MCF 10A (cell line): Measurements from ENCODE around the gene HSF4. TPM values are rescaled to one million over a fixed set of nuclear protein-coding genes. Genes with fewer than 3 reads are reported as not detected.

Source experiments
- BruUV-seq: library from RNA; stranded (reverse); fragments of 400-500 nt; replicated peaks from 2 replicates; lab custom pipeline; 2021; lab: Mats Ljungman, UMichigan
- CTCF ChIA-PET: fragments of 300-600 bp; sonication (Branson Sonifier 250); formaldehyde crosslinking; extraction: SDS; loops from one replicate; lab custom pipeline; 2021; ENCODE audit warnings: antibody characterized with exemption, inconsistent platforms; lab: Yijun Ruan, JAX
- POLR2A ChIA-PET: fragments of 300-600, 350-650 bp; sonication (Branson Sonifier 250); formaldehyde crosslinking; extraction: SDS; loops from one replicate; lab custom pipeline; 2020; ENCODE audit warnings: antibody characterized with exemption, inconsistent platforms; lab: Yijun Ruan, JAX
- DNase-seq: peaks from one replicate; pipeline ENCODE4 v3.0.0-alpha.2; 2018; ENCODE audit not compliant: unreplicated experiment
- H3K27ac Mint-ChIP-seq: one replicate; pipeline ENCODE4 v1.8.0; 2022; ENCODE audit warnings: mild to moderate bottlenecking, low read depth, mixed read lengths; ENCODE audit not compliant: unreplicated experiment
- H3K27me3 Mint-ChIP-seq: one replicate; pipeline ENCODE4 v1.8.0; 2022; ENCODE audit warnings: mixed read lengths; ENCODE audit not compliant: insufficient read depth, unreplicated experiment
- H3K36me3 Mint-ChIP-seq: one replicate; pipeline ENCODE4 v1.8.0; 2022; ENCODE audit warnings: mild to moderate bottlenecking, moderate library complexity, mixed read lengths; ENCODE audit not compliant: insufficient read depth, unreplicated experiment
- H3K4me1 Mint-ChIP-seq: one replicate; pipeline ENCODE4 v1.8.0; 2022; ENCODE audit warnings: mixed read lengths; ENCODE audit not compliant: insufficient read depth, unreplicated experiment
- H3K4me3 Mint-ChIP-seq: one replicate; pipeline ENCODE4 v1.8.0; 2022; ENCODE audit warnings: mild to moderate bottlenecking, moderate library complexity, mixed read lengths; ENCODE audit not compliant: unreplicated experiment
- H3K9me3 Mint-ChIP-seq: one replicate; pipeline ENCODE4 v1.8.0; 2022; ENCODE audit warnings: mixed read lengths; ENCODE audit not compliant: unreplicated experiment
- CTCF ChIP-seq: fragments of 200-600 bp; IDR thresholded peaks from one replicate; pipeline ENCODE4 v1.8.0; 2022; ENCODE audit warnings: antibody characterized with exemption, mild to moderate bottlenecking; ENCODE audit not compliant: unreplicated experiment
- intact Hi-C: fragments of 100-400 bp; cut with micrococcal nuclease; formaldehyde crosslinking; loops from 2 replicates; pipeline ENCODE4 v1.14.1; 2022
- total RNA-seq: library from RNA; stranded (reverse); gene quantifications from 2 replicates; pipeline ENCODE4 v1.2.3, GENCODE V29; 2022

The HSF4 gene
- total RNA-seq, 1 experiment from 2014 or later, result 34.3 TPM

- BruUV-seq, result no TSS peak
- H3K4me3 Mint-ChIP-seq, result peak overlapping the region; percentile 47
- intact Hi-C loops, result no loop called here
- ChIA-PET POLR2A (interaction anchor here (0.7 to 9.4 kb wide), 17 partner anchors 10 to 272 kb away, joined by 3 to 87 read pairs (median 4); partner anchors contain the start of genes ELMO3, FBXL8, MATCAP1 and TMEM208), CTCF (interaction anchor here (0.5 to 4.4 kb wide), 7 partner anchors 10 to 243 kb away, joined by 3 to 29 read pairs (median 3); partner anchors contain the start of genes ELMO3 and TMEM208)
- DNase-seq, result no peak
- TF ChIP-seq CTCF, result no peak
- peaks cover 35% of the 10 kb centered on the region for H3K4me1 Mint-ChIP-seq
- peaks cover 27% of the 10 kb centered on the region for H3K36me3 Mint-ChIP-seq
- H3K27ac Mint-ChIP-seq, result peak overlapping the region; percentile 66
- H3K27me3 Mint-ChIP-seq, result no peaks in the 10 kb centered on the region
- H3K9me3 Mint-ChIP-seq, result no peaks in the 10 kb centered on the region
These were observed 43.8 kb downstream of the HSF4 start for GRCh38 chr16:67208154-67208896.

GRCh38 chr16:67209565-67209964 lies 45.0 kb downstream of the HSF4 start:
- no peaks in the 10 kb centered on the region for H3K27me3 Mint-ChIP-seq
- TF ChIP-seq CTCF, result no peak
- no peak for DNase-seq
- H3K36me3 Mint-ChIP-seq, result peaks cover 20% of the 10 kb centered on the region
- no TSS peak for BruUV-seq
- ChIA-PET POLR2A (interaction anchor here (1.1 to 9.4 kb wide), 3 partner anchors 17 to 37 kb away, joined by 3 to 87 read pairs (median 4); partner anchors contain the start of genes MATCAP1 and TMEM208), CTCF (interaction anchor here (0.6 to 4.4 kb wide), 5 partner anchors 9 to 1896 kb away, joined by 3 to 29 read pairs (median 3); partner anchors contain the start of gene ELMO3)
- intact Hi-C loops, result no loop called here
- no peak overlapping the region for H3K27ac Mint-ChIP-seq
- H3K4me1 Mint-ChIP-seq, result peaks cover 36% of the 10 kb centered on the region
- H3K4me3 Mint-ChIP-seq, result no peak overlapping the region
- no peaks in the 10 kb centered on the region for H3K9me3 Mint-ChIP-seq

GRCh38 chr16:67210069-67210937 lies 45.8 kb downstream of the HSF4 start:
- CTCF ChIA-PET, result interaction anchor here (0.6 to 4.4 kb wide), 3 partner anchors 12 to 1896 kb away, joined by 3 to 29 read pairs (median 3); partner anchors contain the start of gene ELMO3
- H3K4me1 Mint-ChIP-seq, result peaks cover 36% of the 10 kb centered on the region
- intact Hi-C loops, result no loop called here

More at GRCh38 chr16:67210069-67210937, 45.8 kb downstream of the HSF4 start:
- Mint-ChIP-seq H3K4me3 (no peak overlapping the region), H3K36me3 (peaks cover 19% of the 10 kb centered on the region), H3K27ac (no peak overlapping the region), H3K27me3 (no peaks in the 10 kb centered on the region), H3K9me3 (no peaks in the 10 kb centered on the region)
- POLR2A ChIA-PET, result interaction anchor here (0.5 to 9.4 kb wide), 5 partner anchors 17 to 50 kb away, joined by 3 to 87 read pairs (median 3); partner anchors contain the start of genes MATCAP1 and TMEM208
- no peak for DNase-seq
- TF ChIP-seq CTCF, result no peak
- BruUV-seq, result no TSS peak
